ENCODE measurements around the gene SYCP2L. TPM values are rescaled to one million over a fixed set of nuclear protein-coding genes. Genes with fewer than 3 reads are reported as not detected.

SYCP2L gene
- total RNA-seq, 1 experiment from 2014 or later: 0.08 TPM

- DNase-seq (ENCODE audit: low spot score): no peak
Measured at GRCh38 chr6:11006061-11006460, 119.2 kb downstream of the SYCP2L start.

- peak; percentile 2 for DNase-seq (ENCODE audit: low spot score)
Measured at GRCh38 chr6:11007715-11008608, 121.1 kb downstream of the SYCP2L start.

GRCh38 chr6:11008821-11009220, 122.0 kb downstream of the SYCP2L start:
- no peak for DNase-seq (ENCODE audit: low spot score)

DNA sequence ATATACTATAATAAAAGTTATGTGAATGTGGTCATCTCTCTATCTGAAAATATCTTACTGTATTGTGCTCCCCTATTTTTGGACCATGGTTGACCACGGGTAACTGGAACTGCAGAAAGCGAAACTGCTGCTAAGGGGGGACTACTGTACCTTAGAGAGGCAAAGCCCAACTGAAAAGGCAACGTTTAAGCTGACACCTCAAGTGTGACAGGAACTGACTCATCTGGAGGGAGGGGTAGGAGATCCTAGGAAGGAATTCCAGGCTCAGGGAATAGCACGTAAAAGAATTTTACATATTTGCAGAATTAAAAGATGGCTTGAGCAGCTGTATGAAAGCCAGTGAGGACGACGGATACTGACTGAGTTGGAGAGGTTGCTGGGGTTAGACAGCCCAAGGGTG, 122.5 kb downstream of the SYCP2L start:
- no peak for DNase-seq (ENCODE audit: low spot score)

GRCh38 chr6:11011787-11012234, 125.0 kb downstream of the SYCP2L start:
- DNase-seq (ENCODE audit: low spot score): peak; percentile 44

- no peak for DNase-seq (ENCODE audit: low spot score)
Measured at GRCh38 chr6:11012295-11012754, 125.5 kb downstream of the SYCP2L start.

DNA sequence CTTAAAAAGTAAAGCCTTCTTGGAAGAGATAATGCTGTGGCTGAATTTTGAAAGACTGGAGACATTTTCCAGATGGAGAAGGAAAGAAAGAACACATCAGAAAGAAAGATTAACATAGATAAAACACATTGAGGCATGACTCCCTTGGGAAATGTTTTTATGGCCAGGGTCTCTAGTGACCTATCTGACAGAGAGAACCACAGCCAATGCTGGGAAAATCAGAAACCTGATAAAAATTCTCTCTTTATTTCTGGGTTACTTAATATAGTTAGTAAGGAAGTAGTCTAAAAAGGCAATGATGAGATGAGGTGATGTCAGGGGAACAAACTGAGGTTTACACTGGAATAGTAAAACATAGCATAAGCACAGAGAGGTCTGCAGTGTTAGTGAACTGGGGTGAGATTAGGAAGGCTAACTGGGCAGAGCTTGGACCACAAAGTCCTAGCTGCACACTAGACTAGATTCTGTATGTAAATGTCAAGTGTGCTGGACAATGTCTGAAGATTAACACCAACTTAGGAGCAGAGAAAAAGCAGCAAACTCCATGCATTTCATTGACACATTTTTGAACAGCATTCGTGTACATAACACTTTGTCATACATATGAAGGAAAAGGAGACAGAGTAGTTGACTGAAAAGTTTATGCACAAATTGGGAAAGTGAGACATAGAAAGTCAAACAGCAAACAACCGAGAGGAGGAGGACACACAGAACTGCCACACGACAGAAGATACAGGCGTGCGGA, 126.3 kb downstream of the SYCP2L start:
- no peak for DNase-seq (ENCODE audit: low spot score)

DNA sequence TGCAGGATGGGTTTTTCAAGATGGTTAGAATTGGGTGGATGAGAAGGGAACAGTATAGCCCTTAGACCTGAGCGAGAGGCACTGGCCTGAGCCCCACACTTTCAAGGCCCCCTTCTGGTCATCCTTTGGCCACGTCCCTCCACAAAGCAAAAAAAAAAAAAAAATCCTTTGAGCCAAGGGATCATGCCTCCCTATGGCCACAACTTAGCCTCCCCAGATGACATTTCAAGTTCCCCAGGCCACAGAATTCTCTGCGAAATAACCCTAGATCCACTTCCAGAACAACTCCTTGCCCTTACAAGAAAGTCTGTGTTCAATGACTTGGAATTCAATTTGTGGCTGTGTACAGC, 126.8 kb downstream of the SYCP2L start:
- no peak for DNase-seq (ENCODE audit: low spot score)

GRCh38 chr6:11015102-11015501, 128.2 kb downstream of the SYCP2L start:
- no peak for DNase-seq (ENCODE audit: low spot score)

DNA sequence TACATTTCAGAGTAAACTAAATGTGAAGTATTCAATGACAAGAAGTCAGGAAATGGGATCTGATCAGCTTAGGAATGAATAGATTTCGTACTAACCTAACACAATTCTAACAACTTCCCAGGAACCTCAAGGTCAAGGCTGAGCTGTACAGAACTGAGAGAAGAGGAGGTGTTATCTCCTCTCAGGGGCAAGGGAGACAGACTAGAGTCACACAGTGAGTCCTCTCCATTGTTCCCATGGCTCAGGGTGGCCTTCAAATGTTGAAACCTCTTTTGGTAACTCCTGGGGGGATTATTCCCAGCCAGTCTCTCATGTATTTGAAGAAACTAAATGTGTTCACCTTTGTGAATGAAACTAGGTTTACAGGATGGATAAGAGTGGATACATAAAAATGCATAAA, 129.6 kb downstream of the SYCP2L start:
- DNase-seq (ENCODE audit: low spot score): no peak

- DNase-seq (ENCODE audit: low spot score): no peak
Measured at GRCh38 chr6:11017090-11017489, 130.2 kb downstream of the SYCP2L start.

DNA sequence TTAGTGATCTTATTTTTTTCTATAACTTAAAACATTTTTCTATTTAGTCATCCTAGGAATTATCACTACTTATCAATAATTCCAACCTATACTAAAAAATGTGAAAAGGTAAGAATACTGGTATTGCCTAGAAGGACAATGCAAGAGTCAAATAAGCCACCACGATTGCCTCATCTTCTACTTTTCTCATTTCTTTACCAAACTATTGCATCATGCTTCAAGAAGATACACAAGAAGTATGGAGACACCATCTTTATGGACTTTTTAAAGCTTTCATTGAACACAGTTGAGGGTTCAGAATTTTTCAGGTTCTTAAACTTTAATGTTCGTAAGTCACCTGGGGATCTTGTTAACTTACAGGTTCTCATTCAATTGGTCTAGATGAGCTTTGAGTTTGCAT, 131.4 kb downstream of the SYCP2L start:
- no peak for DNase-seq (ENCODE audit: low spot score)

DNA sequence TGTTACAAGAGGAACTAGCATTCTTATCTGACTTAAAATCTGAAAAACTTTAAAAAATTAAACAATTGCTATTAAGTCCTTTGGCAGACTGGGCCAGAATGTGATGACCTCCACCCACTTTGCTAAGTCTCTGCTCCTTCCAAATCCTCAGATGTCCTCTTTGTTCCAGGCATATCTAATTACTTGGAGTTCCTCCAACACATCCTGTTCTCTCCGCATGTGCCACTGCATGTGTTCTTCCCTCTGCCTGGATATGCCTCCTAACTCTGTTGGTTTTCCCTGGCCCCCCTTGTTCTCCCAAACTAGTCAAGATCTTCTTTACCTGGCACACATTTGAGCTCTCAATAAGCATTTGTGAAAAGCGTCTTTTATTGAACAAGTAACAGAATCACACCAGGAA, 134.2 kb downstream of the SYCP2L start:
- DNase-seq (ENCODE audit: low spot score): no peak

- no peak for DNase-seq (ENCODE audit: low spot score)
Measured at GRCh38 chr6:11021714-11022113, 134.9 kb downstream of the SYCP2L start.

GRCh38 chr6:11023032-11023431, 136.2 kb downstream of the SYCP2L start:
- no peak for DNase-seq (ENCODE audit: low spot score)

Other genes with a start within 250 kb of the SYCP2L start
- not detected in 2 replicates for gene C6orf52, start 192.4 kb upstream of the SYCP2L start, total RNA-seq (2014; rRNA removed; shearing (Covaris generic))
- 12.2 and 16.7 TPM in 2 replicates for gene PAK1IP1, start 192.1 kb upstream of the SYCP2L start, total RNA-seq (2014; rRNA removed; shearing (Covaris generic))
- 63.5 and 72.4 TPM in 2 replicates for gene TMEM14C, start 164.0 kb upstream of the SYCP2L start, total RNA-seq (2014; rRNA removed; shearing (Covaris generic))
- gene TMEM14B, start 139.2 kb upstream of the SYCP2L start, total RNA-seq (2014; rRNA removed; shearing (Covaris generic)): 95.8 and 97.9 TPM in 2 replicates
- gene MAK, start 48.5 kb upstream of the SYCP2L start, total RNA-seq (2014; rRNA removed; shearing (Covaris generic)): 0.05 TPM in 1 of 2 replicates, not detected in the other
- gene GCM2, start 5.0 kb upstream of the SYCP2L start, total RNA-seq (2014; rRNA removed; shearing (Covaris generic)): not detected in 2 replicates
- gene ELOVL2, start 157.3 kb downstream of the SYCP2L start, total RNA-seq (2014; rRNA removed; shearing (Covaris generic)): not detected in 2 replicates
- 4.4 and 6.7 TPM in 2 replicates for gene SMIM13, start 206.8 kb downstream of the SYCP2L start, total RNA-seq (2014; rRNA removed; shearing (Covaris generic))
- gene ERVFRD-1, start 224.7 kb downstream of the SYCP2L start, total RNA-seq (2014; rRNA removed; shearing (Covaris generic)): not detected in 2 replicates